Naive thymus-derived CD4-positive, alpha-beta T cell (primary cell): ENCODE measurements around the gene ZNF850. TPM values are rescaled to one million over a fixed set of nuclear protein-coding genes. Genes with fewer than 3 reads are reported as not detected.

Source experiments
- ATAC-seq: fragments of 150-1000 bp; cut with Tn5 transposase; 2 replicates; pipeline ENCODE4 v1.10.0; 2021; ENCODE audit warnings: mild to moderate bottlenecking, moderate library complexity
- CTCF ChIA-PET: fragments of 350-600 bp; sonication (Branson Sonifier 250); formaldehyde crosslinking; loops from one replicate; lab custom pipeline; 2021; ENCODE audit warnings: antibody characterized with exemption; lab: Charles Lee
- POLR2A ChIA-PET: fragments of 350-600 bp; sonication (Branson Sonifier 250); formaldehyde crosslinking; loops from one replicate; lab custom pipeline; 2021; ENCODE audit warnings: antibody characterized with exemption, inconsistent platforms; lab: Charles Lee
- DNase-seq, 9 donors: peaks; one replicate each; pipeline versions ENCODE4 v3.0.0 to v3.0.0-alpha.2; 2020 to 2022; ENCODE audit warnings: mixed read lengths in 1 of 9
- H3K27ac ChIP-seq: one replicate; pipeline ENCODE4 v1.7.0; 2013; ENCODE audit warnings: mild to moderate bottlenecking, low read depth, low read length, moderate library complexity
- H3K27me3 ChIP-seq, 2 donors: one replicate each; pipeline ENCODE4 v1.7.0; 2013; ENCODE audit warnings: low read length in 2 of 2, mild to moderate bottlenecking in 2 of 2, moderate library complexity in 2 of 2; ENCODE audit not compliant: control insufficient read depth in 2 of 2, insufficient read depth in 2 of 2
- H3K36me3 ChIP-seq, 3 experiments: 1 replicate in 2 of 3; 2 replicates in 1 of 3; pipeline ENCODE4 v1.7.0; 2013; ENCODE audit warnings: low read length in 3 of 3, mild to moderate bottlenecking in 3 of 3, moderate library complexity in 1 of 3; ENCODE audit not compliant: insufficient read depth in 3 of 3, control insufficient read depth in 2 of 3
- H3K4me1 ChIP-seq, 2 donors: one replicate each; pipeline ENCODE4 v1.7.0; 2013; ENCODE audit warnings: low read length in 2 of 2, mild to moderate bottlenecking in 2 of 2, moderate library complexity in 1 of 2; ENCODE audit not compliant: control insufficient read depth in 2 of 2, insufficient read depth in 2 of 2
- H3K4me3 ChIP-seq: 2 replicates; pipeline ENCODE4 v1.7.0; 2013; ENCODE audit warnings: mild to moderate bottlenecking, low read length
- H3K9me3 ChIP-seq, 3 experiments: 1 replicate in 2 of 3; 2 replicates in 1 of 3; pipeline ENCODE4 v1.7.0; 2013; ENCODE audit warnings: low read length in 3 of 3; ENCODE audit not compliant: control insufficient read depth in 2 of 3
- H3K27ac Mint-ChIP-seq, 9 donors: one replicate each; pipeline ENCODE4 v1.8.0; 2020 to 2022; ENCODE audit warnings: mixed read lengths in 9 of 9, mild to moderate bottlenecking in 8 of 9, moderate library complexity in 5 of 9, inconsistent platforms in 2 of 9
- H3K27me3 Mint-ChIP-seq, 5 donors: one replicate each; pipeline ENCODE4 v1.8.0; 2021 to 2022; ENCODE audit warnings: mixed read lengths in 5 of 5, mild to moderate bottlenecking in 1 of 5
- H3K36me3 Mint-ChIP-seq, 5 donors: one replicate each; pipeline ENCODE4 v1.8.0; 2020 to 2022; ENCODE audit warnings: mixed read lengths in 5 of 5, mild to moderate bottlenecking in 3 of 5, inconsistent platforms in 1 of 5
- H3K4me1 Mint-ChIP-seq, 7 donors: one replicate each; pipeline ENCODE4 v1.8.0; 2020 to 2022; ENCODE audit warnings: mixed read lengths in 7 of 7, mild to moderate bottlenecking in 3 of 7, inconsistent platforms in 1 of 7
- H3K4me3 Mint-ChIP-seq, 10 donors: one replicate each; pipeline ENCODE4 v1.8.0; 2020 to 2022; ENCODE audit warnings: mild to moderate bottlenecking in 10 of 10, mixed read lengths in 10 of 10, moderate library complexity in 6 of 10, inconsistent platforms in 2 of 10
- H3K9me3 Mint-ChIP-seq, 11 donors: one replicate each; pipeline ENCODE4 v1.8.0; 2020 to 2022; ENCODE audit warnings: mixed read lengths in 11 of 11, mild to moderate bottlenecking in 4 of 11, inconsistent platforms in 1 of 11, moderate library complexity in 1 of 11
- intact Hi-C, 2 donors: fragments of 100-400 bp; cut with micrococcal nuclease; formaldehyde crosslinking; loops; one replicate each; pipeline ENCODE4 v1.15.1; 2023
- polyA plus RNA-seq, 2 donors: library from polyadenylated mRNA; unstranded; fragments of 300-500 nt; fragmentation: Illumina TruSeq; gene quantifications; one replicate each; pipeline ENCODE4 v1.2.3, GENCODE V29; 2021
- total RNA-seq, 6 experiments: library from RNA in 5 of 6; stranded (reverse) in 5 of 6; gene quantifications; 1 replicate in 5 of 6; 2 replicates in 1 of 6; pipeline ENCODE4 v1.2.3 and lab custom pipeline; 2021 to 2026

The ZNF850 gene
- total and polyA plus RNA-seq, 7 experiments from 2014 or later, result 0.46 to 4.8 (median 2.4) TPM

DNA sequence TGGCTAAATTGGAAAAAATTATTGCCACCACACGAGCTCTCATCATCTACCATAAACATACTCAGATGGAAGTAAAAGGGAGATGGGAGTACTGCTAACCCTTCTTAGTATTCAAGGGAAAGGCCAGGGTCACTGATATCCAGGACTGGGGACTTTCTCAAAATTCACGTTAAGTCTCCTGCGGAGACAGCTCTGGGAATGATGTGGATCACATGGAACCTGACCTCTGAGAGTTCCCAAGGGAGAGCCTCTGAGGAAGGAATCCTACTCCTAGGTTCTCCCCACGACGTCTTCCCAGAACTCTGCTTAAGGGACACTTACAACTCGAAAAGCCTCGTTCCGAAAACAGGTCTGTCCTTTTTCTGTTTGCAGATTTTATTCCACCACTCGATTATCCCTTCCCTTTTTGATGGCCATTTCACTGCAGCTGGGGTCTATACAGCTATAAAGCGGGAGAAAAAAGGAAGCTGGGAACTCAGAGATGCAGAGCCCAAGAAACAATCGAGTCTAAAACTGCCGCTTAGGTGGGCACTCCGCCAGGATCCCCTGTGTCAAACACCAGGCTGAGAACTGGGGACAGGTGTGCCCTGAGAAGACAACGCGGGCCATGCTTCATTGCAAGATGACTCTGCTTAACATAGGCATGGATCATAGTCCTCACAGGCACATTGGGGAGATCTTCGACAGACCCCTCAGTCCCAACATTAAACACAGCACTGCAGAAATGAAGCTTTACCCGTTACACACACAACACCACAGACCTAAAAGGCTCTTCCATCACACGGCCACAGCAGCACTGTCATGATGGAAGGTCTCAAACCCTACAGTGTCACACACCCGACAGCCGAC is 86.0 kb downstream of the ZNF850 start:
- Mint-ChIP-seq H3K4me1 (peaks cover 26 to 49% (median 40%) of the 10 kb centered on the region in 7 donors), H3K36me3 (peaks cover 20 to 75% (median 65%) of the 10 kb centered on the region in 5 donors), H3K27ac (peak overlapping the region; percentile 92 to 97 (median 95)), H3K27me3 (peaks cover 0 to 5% (median 0%) of the 10 kb centered on the region in 5 donors), H3K4me3 (peak overlapping the region; percentile 94 to 100 (median 98)), H3K9me3 (peaks cover 3 to 84% (median 25%) of the 10 kb centered on the region in 11 donors)
- POLR2A ChIA-PET, result interaction anchor here (0.5 to 1.9 kb wide), 10 partner anchors 8 to 1028 kb away, joined by 3 to 9 read pairs (median 3); partner anchors contain the start of genes ZNF345, ZNF382, ZNF461 and ZNF850
- Histone ChIP-seq H3K4me1 (peaks cover 13 to 22% of the 10 kb centered on the region in 2 donors), H3K27me3 (no peaks in the 10 kb centered on the region), H3K27ac (peak overlapping the region; percentile 86), H3K9me3 (peaks cover 0 to 15% (median 0%) of the 10 kb centered on the region in 3 experiments), H3K36me3 (peaks cover 0 to 37% (median 0%) of the 10 kb centered on the region in 3 experiments), H3K4me3 (peak overlapping the region; percentile 85)
- intact Hi-C loops, result loop anchor here (1.0 to 10.0 kb wide), 32 partner anchors 20 to 1221 kb away; partner anchors contain the start of genes ZNF260 (in 2 of the 2), ZNF345 (in 2 of the 2), ZNF420 (in 2 of the 2) and ZNF461 (in 2 of the 2)
- CTCF ChIA-PET, result no interaction called here
- no peak for DNase-seq
- ATAC-seq, result no peak

DNA sequence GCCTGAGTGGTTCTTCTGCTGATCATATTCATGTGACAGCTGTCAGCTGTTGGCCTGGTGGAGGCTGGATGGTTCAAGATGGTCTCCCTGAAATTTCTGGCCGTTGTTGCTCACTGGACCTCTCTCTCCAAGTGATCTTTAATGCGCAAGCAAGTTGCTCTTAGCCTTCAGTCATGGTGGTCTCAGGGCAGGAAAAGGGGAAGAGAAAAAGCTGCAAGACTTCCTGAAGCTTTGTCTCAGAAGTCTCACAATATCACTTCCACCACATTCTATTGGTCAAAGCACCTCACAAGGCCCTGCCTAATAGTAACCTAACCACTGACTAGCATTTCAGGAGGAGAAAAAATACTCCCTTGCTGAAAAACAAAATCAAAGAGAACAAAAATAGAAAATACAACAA is 86.8 kb downstream of the ZNF850 start:
- Mint-ChIP-seq H3K4me1 (peaks cover 26 to 49% (median 40%) of the 10 kb centered on the region in 7 donors), H3K27ac (peak overlapping the region in 5 of 9 donors; percentile 40 to 96 (median 92)), H3K36me3 (peaks cover 20 to 76% (median 67%) of the 10 kb centered on the region in 5 donors), H3K27me3 (peaks cover 0 to 5% (median 0%) of the 10 kb centered on the region in 5 donors), H3K9me3 (peaks cover 3 to 84% (median 28%) of the 10 kb centered on the region in 11 donors), H3K4me3 (peak overlapping the region; percentile 94 to 100 (median 98))
- ATAC-seq (no peak), DNase-seq (no peak)
- Histone ChIP-seq H3K4me3 (no peak overlapping the region), H3K4me1 (peaks cover 13 to 22% of the 10 kb centered on the region in 2 donors), H3K27me3 (no peaks in the 10 kb centered on the region), H3K36me3 (peaks cover 0 to 36% (median 0%) of the 10 kb centered on the region in 3 experiments), H3K9me3 (peaks cover 0 to 18% (median 2%) of the 10 kb centered on the region in 3 experiments), H3K27ac (no peak overlapping the region)
- POLR2A ChIA-PET, result interaction anchor here (0.7 to 1.9 kb wide), 5 partner anchors 8 to 85 kb away, joined by 3 to 7 read pairs (median 3); partner anchors contain the start of gene ZNF461
- CTCF ChIA-PET, result no interaction called here
- intact Hi-C loops, result loop anchor here (2.0 to 10.0 kb wide), 13 partner anchors 113 to 1221 kb away; partner anchors contain the start of genes SIPA1L3 (in 1 of the 2), WDR87 (in 1 of the 2), ZFP14 (in 1 of the 2) and ZFP30 (in 1 of the 2)

DNA sequence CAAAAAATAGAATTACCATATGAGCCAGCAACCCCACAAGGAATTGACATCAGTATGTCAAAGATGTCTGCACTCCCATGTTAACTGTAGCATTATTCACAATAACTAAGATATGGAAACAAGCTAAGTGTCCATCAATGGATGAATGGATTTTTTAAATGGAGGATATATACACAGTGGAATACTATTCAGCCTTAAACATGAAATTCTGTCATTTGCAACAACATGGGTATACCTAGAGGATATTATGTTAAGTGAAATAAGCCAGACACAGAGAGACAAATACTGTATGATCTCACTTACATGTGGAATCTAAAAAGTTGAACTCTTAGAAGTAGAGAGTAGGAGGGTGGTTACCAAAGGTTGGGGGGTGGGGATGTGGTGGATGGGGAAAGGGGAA is 93.2 kb downstream of the ZNF850 start:
- H3K9me3 Mint-ChIP-seq, result peaks cover 10 to 80% (median 36%) of the 10 kb centered on the region in 11 donors
- peaks cover 0 to 41% (median 7%) of the 10 kb centered on the region in 3 experiments for H3K9me3 ChIP-seq
- no peak for DNase-seq
- H3K27me3 Mint-ChIP-seq, result no peaks in the 10 kb centered on the region
- H3K4me3 Mint-ChIP-seq, result no peak overlapping the region
- H3K27ac Mint-ChIP-seq, result no peak overlapping the region
- ChIA-PET CTCF (interaction anchor here (0.6 kb wide), 1 partner anchor 281 kb away, joined by 3 read pairs; no protein-coding TSS in a partner anchor), POLR2A (no interaction called here)
- ATAC-seq, result no peak
- no peaks in the 10 kb centered on the region for H3K27me3 ChIP-seq
- peaks cover 0 to 2% (median 1%) of the 10 kb centered on the region in 7 donors for H3K4me1 Mint-ChIP-seq
- H3K27ac ChIP-seq, result no peak overlapping the region
- H3K4me1 ChIP-seq, result peaks cover 0 to 3% of the 10 kb centered on the region in 2 donors
- H3K36me3 ChIP-seq, result peaks cover 0 to 36% (median 0%) of the 10 kb centered on the region in 3 experiments
- H3K36me3 Mint-ChIP-seq, result peaks cover 23 to 67% (median 60%) of the 10 kb centered on the region in 5 donors
- H3K4me3 ChIP-seq, result no peak overlapping the region
- intact Hi-C loops, result no loop called here

DNA sequence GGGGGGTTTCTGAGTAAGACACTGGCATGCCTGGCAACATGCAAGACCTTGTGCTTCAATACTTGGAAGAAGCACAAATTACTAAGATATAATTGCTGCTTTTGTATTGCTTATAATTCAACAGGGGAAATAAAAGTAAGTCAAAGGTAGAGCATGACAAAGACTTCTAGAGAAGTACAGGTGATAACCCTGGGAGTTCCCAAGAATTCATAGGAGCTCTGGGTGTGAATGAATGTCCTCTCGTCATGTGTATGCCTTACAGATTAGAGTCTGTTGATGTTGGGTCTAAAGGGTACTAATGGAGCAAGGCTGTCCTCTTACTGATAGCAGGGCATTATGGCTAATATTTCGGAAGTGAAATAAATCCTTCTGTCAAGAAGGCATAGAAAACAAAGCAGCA is 98.4 kb downstream of the ZNF850 start:
- no peak for ATAC-seq
- Histone ChIP-seq H3K27me3 (no peaks in the 10 kb centered on the region), H3K9me3 (peaks cover 0 to 60% (median 11%) of the 10 kb centered on the region in 3 experiments), H3K4me1 (no peaks in the 10 kb centered on the region), H3K27ac (no peak overlapping the region), H3K36me3 (peaks cover 0 to 33% (median 0%) of the 10 kb centered on the region in 3 experiments), H3K4me3 (no peak overlapping the region)
- ChIA-PET CTCF (interaction anchor here (0.6 kb wide), 1 partner anchor 70 kb away, joined by 3 read pairs; no protein-coding TSS in a partner anchor), POLR2A (interaction anchor here (0.6 kb wide), 1 partner anchor 722 kb away, joined by 3 read pairs; no protein-coding TSS in a partner anchor)
- peaks cover 6 to 82% (median 53%) of the 10 kb centered on the region in 11 donors for H3K9me3 Mint-ChIP-seq
- H3K36me3 Mint-ChIP-seq, result peaks cover 19 to 72% (median 62%) of the 10 kb centered on the region in 5 donors
- intact Hi-C loops, result no loop called here
- DNase-seq, result no peak
- peaks cover 0 to 4% (median 2%) of the 10 kb centered on the region in 7 donors for H3K4me1 Mint-ChIP-seq
- no peaks in the 10 kb centered on the region for H3K27me3 Mint-ChIP-seq
- H3K4me3 Mint-ChIP-seq, result no peak overlapping the region
- no peak overlapping the region for H3K27ac Mint-ChIP-seq

DNA sequence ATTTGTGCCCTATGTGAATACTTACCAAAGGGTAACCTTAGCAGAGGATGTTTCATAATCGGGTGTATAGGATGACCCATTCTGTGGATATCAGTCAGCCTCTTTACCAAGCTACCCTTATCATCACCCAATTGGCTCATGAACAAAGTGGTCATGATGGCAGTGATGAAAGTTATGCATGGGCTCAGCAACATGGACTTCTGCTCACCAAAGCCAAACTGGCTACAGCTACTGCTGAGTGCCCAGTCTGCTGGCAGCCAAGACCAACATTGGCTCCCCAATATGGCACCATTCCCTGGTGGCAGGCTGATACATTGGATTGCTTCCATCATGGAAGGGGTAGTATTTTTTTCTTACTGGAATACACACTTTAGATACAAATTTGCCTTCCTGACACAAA is 100.2 kb downstream of the ZNF850 start:
- ChIA-PET CTCF (no interaction called here), POLR2A (no interaction called here)

DNA sequence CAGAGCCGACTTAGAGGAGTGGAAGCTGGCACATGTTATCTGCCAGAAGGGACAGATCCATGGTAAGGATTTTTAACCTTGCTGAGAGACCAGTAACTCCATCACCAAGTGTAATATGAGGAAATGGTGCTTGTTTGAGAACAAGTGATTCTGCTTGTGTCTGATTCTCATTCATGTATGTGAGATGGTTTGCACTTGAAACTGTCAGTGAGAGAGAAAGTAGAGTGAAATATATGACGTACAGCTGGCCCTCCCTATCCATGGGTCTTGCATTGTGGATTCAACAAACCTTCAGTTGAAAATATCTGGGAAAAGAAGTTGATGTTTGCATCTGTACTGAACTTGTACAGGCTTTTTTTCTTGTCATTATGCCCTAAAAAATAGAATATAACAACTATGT is 104.0 kb downstream of the ZNF850 start:
- H3K4me1 Mint-ChIP-seq, result peaks cover 17 to 42% (median 35%) of the 10 kb centered on the region in 7 donors
- no peak for ATAC-seq
- Histone ChIP-seq H3K9me3 (peaks cover 0 to 67% (median 10%) of the 10 kb centered on the region in 3 experiments), H3K4me3 (no peak overlapping the region), H3K27me3 (no peaks in the 10 kb centered on the region), H3K4me1 (peaks cover 0 to 10% of the 10 kb centered on the region in 2 donors), H3K27ac (no peak overlapping the region), H3K36me3 (peaks cover 0 to 42% (median 0%) of the 10 kb centered on the region in 3 experiments)
- peak overlapping the region; percentile 26 to 100 (median 58) for H3K4me3 Mint-ChIP-seq
- ChIA-PET CTCF (no interaction called here), POLR2A (interaction anchor here (0.5 kb wide), 1 partner anchor 212 kb away, joined by 3 read pairs; no protein-coding TSS in a partner anchor)
- no peaks in the 10 kb centered on the region for H3K27me3 Mint-ChIP-seq
- no peak for DNase-seq
- peak overlapping the region in 2 of 9 donors; percentile 46 to 67 for H3K27ac Mint-ChIP-seq
- intact Hi-C loops, result loop anchor here (5.0 to 10.0 kb wide), 4 partner anchors 184 to 706 kb away; partner anchors contain the start of genes ZNF345 (in 1 of the 2), ZNF527 (in 1 of the 2), ZNF585A (in 1 of the 2) and ZNF585B (in 1 of the 2)
- peaks cover 35 to 81% (median 72%) of the 10 kb centered on the region in 5 donors for H3K36me3 Mint-ChIP-seq
- H3K9me3 Mint-ChIP-seq, result peaks cover 11 to 91% (median 65%) of the 10 kb centered on the region in 11 donors

More for the DNA sequence above, 100.2 kb downstream of the ZNF850 start:
- ATAC-seq (no peak), DNase-seq (no peak)
- intact Hi-C loops, result no loop called here
- Mint-ChIP-seq H3K27me3 (no peaks in the 10 kb centered on the region), H3K9me3 (peaks cover 4 to 76% (median 53%) of the 10 kb centered on the region in 11 donors), H3K27ac (no peak overlapping the region), H3K36me3 (peaks cover 20 to 66% (median 57%) of the 10 kb centered on the region in 5 donors), H3K4me3 (no peak overlapping the region), H3K4me1 (peaks cover 5 to 16% (median 13%) of the 10 kb centered on the region in 7 donors)
- Histone ChIP-seq H3K27me3 (no peaks in the 10 kb centered on the region), H3K4me1 (no peaks in the 10 kb centered on the region), H3K27ac (no peak overlapping the region), H3K36me3 (peaks cover 0 to 21% (median 0%) of the 10 kb centered on the region in 3 experiments), H3K9me3 (peaks cover 0 to 57% (median 7%) of the 10 kb centered on the region in 3 experiments), H3K4me3 (no peak overlapping the region)
